IMR-90 (cell line): Measurements from ENCODE around the gene TBC1D22A. TPM values are rescaled to one million over a fixed set of nuclear protein-coding genes. Genes with fewer than 3 reads are reported as not detected.

Source experiments
- ATAC-seq: fragments of 200-7000 bp; cut with Tn5 transposase; 2 replicates; pipeline ENCODE4 v1.9.1; 2020; ENCODE audit warnings: low read depth, mild to moderate bottlenecking, moderate library complexity
- BruUV-seq: library from RNA; stranded (reverse); fragments of 400-500 nt; replicated peaks from 2 replicates; lab custom pipeline; 2021; lab: Mats Ljungman, UMichigan
- CTCF ChIA-PET: fragments of 300-600 bp; formaldehyde crosslinking; extraction: SDS; loops from one replicate; lab custom pipeline; 2021; ENCODE audit warnings: antibody characterized with exemption; lab: Yijun Ruan, JAX
- POLR2A ChIA-PET: fragments of 300-600 bp; sonication (Branson Sonifier 250); formaldehyde crosslinking; loops from one replicate; lab custom pipeline; 2022; ENCODE audit warnings: antibody characterized with exemption; ENCODE audit not compliant: unreplicated experiment; lab: Charles Lee
- DNase-seq: peaks from one replicate; pipeline ENCODE4 v3.0.0; 2013
- H2AFZ ChIP-seq: replicated peaks from 2 replicates; pipeline ENCODE3; 2013; ENCODE audit warnings: low read length, mild to moderate bottlenecking; ENCODE audit not compliant: poor library complexity
- H2AK5ac ChIP-seq: 2 replicates; pipeline ENCODE4 v1.6.1; 2013; ENCODE audit warnings: low read depth, low read length, inconsistent platforms
- H2AK9ac ChIP-seq: replicated peaks from 2 replicates; pipeline ENCODE3; 2013; ENCODE audit warnings: mild to moderate bottlenecking, low read depth, low read length, moderate library complexity; ENCODE audit not compliant: poor library complexity
- H2BK120ac ChIP-seq: 2 replicates; pipeline ENCODE4 v1.6.1; 2013; ENCODE audit warnings: low read depth, low read length, inconsistent platforms
- H2BK15ac ChIP-seq: 3 replicates; pipeline ENCODE4 v1.6.1; 2013; ENCODE audit warnings: low read depth, low read length, inconsistent platforms
- H2BK20ac ChIP-seq: 2 replicates; pipeline ENCODE4 v1.6.1; 2013; ENCODE audit warnings: low read depth, mild to moderate bottlenecking, inconsistent platforms, low read length, moderate library complexity
- H2BK5ac ChIP-seq: 2 replicates; pipeline ENCODE4 v1.6.1; 2013; ENCODE audit warnings: mild to moderate bottlenecking, low read depth, low read length, inconsistent platforms; ENCODE audit not compliant: poor library complexity, severe bottlenecking
- H3K14ac ChIP-seq: replicated peaks from 2 replicates; pipeline ENCODE4 v1.6.1; 2013; ENCODE audit warnings: low read depth, low read length, inconsistent platforms
- H3K18ac ChIP-seq: 2 replicates; pipeline ENCODE4 v1.6.1; 2013; ENCODE audit warnings: low read depth, low read length, control low read depth
- H3K23ac ChIP-seq: 2 replicates; pipeline ENCODE4 v1.6.1; 2013; ENCODE audit warnings: low read depth, low read length, inconsistent platforms
- H3K27ac ChIP-seq: 2 replicates; pipeline ENCODE4 v1.5.1; 2013; ENCODE audit warnings: mild to moderate bottlenecking, control low read depth, low read length; ENCODE audit not compliant: insufficient read depth
- H3K27me3 ChIP-seq: 2 replicates; pipeline ENCODE4 v1.6.1; 2013; ENCODE audit warnings: low read length; ENCODE audit not compliant: control insufficient read depth, insufficient read depth
- H3K36me3 ChIP-seq: 2 replicates; pipeline ENCODE4 v1.6.1; 2013; ENCODE audit warnings: low read length, mixed read lengths; ENCODE audit not compliant: control insufficient read depth, insufficient read depth
- H3K4ac ChIP-seq: 2 replicates; pipeline ENCODE4 v1.6.1; 2013; ENCODE audit warnings: low read depth, low read length, inconsistent platforms
- H3K4me1 ChIP-seq: 2 replicates; pipeline ENCODE4 v1.6.1; 2013; ENCODE audit warnings: low read length, mixed read lengths; ENCODE audit not compliant: control insufficient read depth, insufficient read depth
- H3K4me2 ChIP-seq: 2 replicates; pipeline ENCODE4 v1.6.1; 2013; ENCODE audit warnings: low read depth, mild to moderate bottlenecking, control low read depth, low read length, moderate library complexity
- H3K4me3 ChIP-seq: 2 replicates; pipeline ENCODE4 v1.5.1; 2013; ENCODE audit warnings: low read depth, mild to moderate bottlenecking, control low read depth, low read length, moderate library complexity; ENCODE audit not compliant: insufficient read depth
- H3K56ac ChIP-seq: 2 replicates; pipeline ENCODE4 v1.6.1; 2013; ENCODE audit warnings: low read length, inconsistent platforms; ENCODE audit not compliant: insufficient read depth; ENCODE audit errors: extremely low read depth
- H3K79me1 ChIP-seq, 2 experiments: 2 replicates each; pipeline ENCODE4 v1.6.1; 2013; ENCODE audit warnings: low read length in 2 of 2, inconsistent platforms in 1 of 2, low read depth in 1 of 2
- H3K9ac ChIP-seq: 2 replicates; pipeline ENCODE4 v1.6.1; 2013; ENCODE audit warnings: low read depth, low read length, control low read depth
- H3K9me1 ChIP-seq: 2 replicates; pipeline ENCODE4 v1.6.1; 2013; ENCODE audit warnings: low read length, inconsistent platforms; ENCODE audit not compliant: insufficient read depth
- H3K9me3 ChIP-seq: 2 replicates; pipeline ENCODE4 v1.6.1; 2013; ENCODE audit warnings: low read length; ENCODE audit not compliant: control insufficient read depth, insufficient read depth
- H4K20me1 ChIP-seq: 2 replicates; pipeline ENCODE4 v1.6.1; 2013; ENCODE audit warnings: low read length, inconsistent platforms; ENCODE audit not compliant: insufficient read depth
- H4K5ac ChIP-seq: 2 replicates; pipeline ENCODE4 v1.6.1; 2013; ENCODE audit warnings: mild to moderate bottlenecking, low read depth, low read length, control low read depth
- H4K8ac ChIP-seq, 2 experiments: 2 replicates each; pipeline ENCODE4 v1.6.1; 2013; ENCODE audit warnings: low read depth in 2 of 2, low read length in 2 of 2, control low read depth in 1 of 2, inconsistent platforms in 1 of 2
- H4K91ac ChIP-seq: 2 replicates; pipeline ENCODE4 v1.6.1; 2013; ENCODE audit warnings: low read depth, low read length, inconsistent platforms; ENCODE audit not compliant: insufficient read depth
- MAFK ChIP-seq: IDR thresholded peaks from 2 replicates; pipeline ENCODE4 v1.6.1; 2012; ENCODE audit warnings: low read depth, low read length, improper control_type of control experiment
- NFE2L2 ChIP-seq: fragments of 150-350 bp; IDR thresholded peaks from 2 replicates; pipeline ENCODE4 v1.6.1; 2016; ENCODE audit warnings: low read depth, mild to moderate bottlenecking, low read length
- SMC3 ChIP-seq: fragments of 150-350 bp; IDR thresholded peaks from 2 replicates; pipeline ENCODE4 v1.6.1; 2016; ENCODE audit warnings: low read depth, mild to moderate bottlenecking, antibody characterized with exemption, low read length, moderate library complexity
- USF2 ChIP-seq: fragments of 150-350 bp; IDR thresholded peaks from 2 replicates; pipeline ENCODE4 v1.6.1; 2017; ENCODE audit warnings: mild to moderate bottlenecking, antibody characterized with exemption, low read length, low read depth
- WGBS, 2 experiments: methylation state at CpG; one replicate each; pipeline versions ENCODE4 v1.1.5 to v1.1.7; 2013; ENCODE audit warnings: missing lambda C conversion rate in 2 of 2; ENCODE audit not compliant: insufficient read length in 1 of 2; ENCODE audit errors: extremely low coverage in 2 of 2; 5-methylcytosine and 5-hydroxymethylcytosine counted together
- dilution Hi-C: fragments of 300-500 bp; cut with HindIII; formaldehyde crosslinking; loops from one replicate; pipeline ENCODE4 v1.14.3; 2018; ENCODE audit warnings: low sequenced_read_pairs; ENCODE audit not compliant: unreplicated experiment
- in situ Hi-C: fragments of 300-500 bp; cut with MboI; formaldehyde crosslinking; loops from 3 replicates; pipeline ENCODE4 v1.14.3; 2019; ENCODE audit warnings: low sequenced_read_pairs, inconsistent platforms, mixed read lengths
- intact Hi-C: fragments of 100-400 bp; cut with micrococcal nuclease; formaldehyde crosslinking; loops from 2 replicates; pipeline ENCODE4 v1.10.0; 2022
- polyA plus RNA-seq, 3 experiments: library from polyadenylated mRNA; depleted of rRNA; stranded (reverse); fragments of >200 nt; gene quantifications; 2 replicates each; pipeline ENCODE4 v1.2.3, GENCODE V29; 2012; ENCODE audit warnings: low replicate concordance in 1 of 3
- total RNA-seq: library from RNA; depleted of rRNA; stranded (reverse); fragments of >200 nt; gene quantifications from 2 replicates; pipeline ENCODE4 v1.2.3, GENCODE V29; 2012

Gene TBC1D22A
- total and polyA plus RNA-seq, 2 of the 4 experiments (the other 2 are of a cell fraction), result 9.0 to 16.7 TPM

DNA sequence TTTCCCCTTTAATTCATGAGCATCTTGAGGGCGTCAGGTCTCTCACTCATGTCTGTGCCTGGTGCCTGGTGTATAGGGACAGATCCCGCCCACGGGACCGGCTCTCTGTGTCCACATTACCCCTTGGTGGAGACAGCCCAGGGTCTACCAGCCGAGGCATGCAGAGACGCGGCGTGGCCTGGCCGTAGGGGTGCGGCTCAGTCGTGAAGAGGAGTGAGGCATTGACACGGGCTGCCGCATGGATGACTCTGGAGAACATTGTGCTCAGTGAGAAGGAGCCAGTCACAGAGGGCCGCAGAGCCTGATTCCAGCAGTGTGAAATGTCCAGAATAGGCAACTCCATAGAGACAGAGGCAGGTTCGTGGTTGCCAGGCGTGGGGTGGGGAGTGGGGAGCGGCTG lies 209.8 kb downstream of the TBC1D22A start:
- Histone ChIP-seq H3K27me3 (no peaks in the 10 kb centered on the region), H3K9me3 (no peaks in the 10 kb centered on the region), H2AK9ac (no peak overlapping the region), H3K18ac (no peak overlapping the region), H3K23ac (no peak overlapping the region), H3K4me1 (peaks cover 9% of the 10 kb centered on the region), H2AK5ac (no peak overlapping the region), H3K4me3 (no peak overlapping the region), H3K9ac (no peak overlapping the region), H3K4me2 (no peak overlapping the region), H4K20me1 (peaks cover 7% of the 10 kb centered on the region), H4K8ac (no peak overlapping the region), H3K56ac (no peak overlapping the region), H4K5ac (no peak overlapping the region), H3K9me1 (peaks cover 22% of the 10 kb centered on the region; the same call in 1 of the 2 replicates), H2BK15ac (no peak overlapping the region), H3K14ac (no peak overlapping the region), H2BK20ac (no peak overlapping the region), H3K36me3 (peaks cover 13% of the 10 kb centered on the region), H2BK5ac (no peak overlapping the region), H2AFZ (no peak overlapping the region), H3K4ac (no peak overlapping the region), H2BK120ac (no peak overlapping the region), H3K27ac (no peak overlapping the region), H4K91ac (no peak overlapping the region), H3K79me1 (peaks cover 3 to 24% of the 10 kb centered on the region in 2 experiments)
- dilution Hi-C loops, result no loop called here
- intact Hi-C loops, result no loop called here
- CTCF ChIA-PET, result no interaction called here
- DNase-seq (no peak), ATAC-seq (no peak)
- WGBS, 2 experiments, result 95% methylated on average over 14 of the region's 17 CpGs; no CpG with 5 or more reads in 1 of the 2 experiments
- no peak for TF ChIP-seq MAFK
- TF ChIP-seq SMC3, result no peak
- TF ChIP-seq USF2, result no peak
- TF ChIP-seq NFE2L2, result no peak
- no TSS peak for BruUV-seq
- in situ Hi-C loops, result no loop called here
- POLR2A ChIA-PET, result no interaction called here
